Activated CD8-positive, alpha-beta T cell treated with anti-CD3 and anti-CD28 coated beads, Interleukin-2, amount 10 ng/mL, durations not matched to agents 7 days and 5 days (primary cell): ENCODE results near the gene ITIH3. TPM values are rescaled to one million over a fixed set of nuclear protein-coding genes. Genes with fewer than 3 reads are reported as not detected.

Experiments
- ATAC-seq: fragments of 150-1000 bp; cut with Tn5 transposase; one replicate; pipeline ENCODE4 v1.10.0; 2021; ENCODE audit warnings: moderate library complexity
- CTCF ChIA-PET: fragments of 350-600 bp; sonication (Branson Sonifier 250); formaldehyde crosslinking; loops from one replicate; lab custom pipeline; 2021; ENCODE audit warnings: antibody characterized with exemption; lab: Charles Lee
- POLR2A ChIA-PET: fragments of 350-600 bp; sonication (Branson Sonifier 250); formaldehyde crosslinking; loops from one replicate; lab custom pipeline; 2021; ENCODE audit warnings: antibody characterized with exemption; lab: Charles Lee
- DNase-seq: peaks from one replicate; pipeline ENCODE4 v3.0.0-alpha.2; 2020
- H3K27ac Mint-ChIP-seq: one replicate; pipeline ENCODE4 v1.8.0; 2021; ENCODE audit warnings: mild to moderate bottlenecking, mixed read lengths
- H3K27me3 Mint-ChIP-seq: one replicate; pipeline ENCODE4 v1.8.0; 2021; ENCODE audit warnings: low read depth, mixed read lengths
- H3K36me3 Mint-ChIP-seq: one replicate; pipeline ENCODE4 v1.8.0; 2021; ENCODE audit warnings: low read depth, mixed read lengths
- H3K4me1 Mint-ChIP-seq: one replicate; pipeline ENCODE4 v1.8.0; 2021; ENCODE audit warnings: low read depth, mixed read lengths
- H3K4me3 Mint-ChIP-seq: one replicate; pipeline ENCODE4 v1.8.0; 2021; ENCODE audit warnings: mild to moderate bottlenecking, mixed read lengths
- H3K9me3 Mint-ChIP-seq: one replicate; pipeline ENCODE4 v1.8.0; 2022; ENCODE audit warnings: mixed read lengths; ENCODE audit not compliant: insufficient read depth
- total RNA-seq, 2 experiments: library from RNA; stranded (reverse); gene quantifications; one replicate each; pipeline ENCODE4 v1.2.3, GENCODE V29; 2021

Gene ITIH3
- total RNA-seq, 2 experiments from 2014 or later: not detected

GRCh38 chr3:52782412-52783210 lies 12.0 kb upstream of the ITIH3 start:
- no peak for ATAC-seq
- no peak overlapping the region for H3K27ac Mint-ChIP-seq
- no peak for DNase-seq
- ChIA-PET CTCF (interaction anchor here (1.2 kb wide), 1 partner anchor 16 kb away, joined by 4 read pairs; no protein-coding TSS in a partner anchor), POLR2A (interaction anchor here (1.4 kb wide), 1 partner anchor 12 kb away, joined by 4 read pairs; the partner anchor contains the start of gene NEK4)
- no peaks in the 10 kb centered on the region for H3K36me3 Mint-ChIP-seq
- H3K4me1 Mint-ChIP-seq: peaks cover 4% of the 10 kb centered on the region
- H3K4me3 Mint-ChIP-seq: no peak overlapping the region
- H3K27me3 Mint-ChIP-seq: peaks cover 12% of the 10 kb centered on the region
- no peaks in the 10 kb centered on the region for H3K9me3 Mint-ChIP-seq

- DNase-seq (no peak), ATAC-seq (no peak)
- no peaks in the 10 kb centered on the region for H3K9me3 Mint-ChIP-seq
- POLR2A ChIA-PET: interaction anchor here (1.4 kb wide), 1 partner anchor 13 kb away, joined by 4 read pairs; the partner anchor contains the start of gene NEK4
- CTCF ChIA-PET: interaction anchor here (0.6 to 2.0 kb wide), 3 partner anchors 12 to 152 kb away, joined by 3 to 12 read pairs (median 4); partner anchors contain the start of gene NEK4
- no peak overlapping the region for H3K4me3 Mint-ChIP-seq
- peaks cover 2% of the 10 kb centered on the region for H3K4me1 Mint-ChIP-seq
- H3K27me3 Mint-ChIP-seq: peaks cover 12% of the 10 kb centered on the region
- H3K27ac Mint-ChIP-seq: no peak overlapping the region
- no peaks in the 10 kb centered on the region for H3K36me3 Mint-ChIP-seq
Observed at GRCh38 chr3:52783211-52783555, 11.4 kb upstream of the ITIH3 start.

GRCh38 chr3:52784021-52784621 lies 10.5 kb upstream of the ITIH3 start:
- POLR2A ChIA-PET: interaction anchor here (0.6 kb wide), 1 partner anchor 40 kb away, joined by 3 read pairs; no protein-coding TSS in a partner anchor
- CTCF ChIA-PET: interaction anchor here (1.2 to 2.0 kb wide), 3 partner anchors 13 to 15 kb away, joined by 4 to 12 read pairs (median 7); partner anchors contain the start of gene NEK4
- no peak for DNase-seq

GRCh38 chr3:52784931-52785590 lies 9.5 kb upstream of the ITIH3 start:
- Mint-ChIP-seq H3K4me1 (no peaks in the 10 kb centered on the region), H3K9me3 (no peaks in the 10 kb centered on the region), H3K27me3 (peaks cover 6% of the 10 kb centered on the region), H3K27ac (no peak overlapping the region), H3K36me3 (no peaks in the 10 kb centered on the region), H3K4me3 (no peak overlapping the region)
- CTCF ChIA-PET: interaction anchor here (1.5 to 2.0 kb wide), 2 partner anchors 14 kb away, joined by 7 to 12 read pairs; partner anchors contain the start of gene NEK4
- ATAC-seq (no peak), DNase-seq (no peak)
- POLR2A ChIA-PET: interaction anchor here (0.6 kb wide), 1 partner anchor 40 kb away, joined by 3 read pairs; no protein-coding TSS in a partner anchor

More at GRCh38 chr3:52784021-52784621, 10.5 kb upstream of the ITIH3 start:
- Mint-ChIP-seq H3K4me1 (no peaks in the 10 kb centered on the region), H3K27me3 (peaks cover 12% of the 10 kb centered on the region), H3K4me3 (no peak overlapping the region), H3K27ac (no peak overlapping the region), H3K36me3 (no peaks in the 10 kb centered on the region), H3K9me3 (no peaks in the 10 kb centered on the region)
- no peak for ATAC-seq

- Mint-ChIP-seq H3K27ac (no peak overlapping the region), H3K27me3 (peaks cover 2% of the 10 kb centered on the region), H3K4me1 (no peaks in the 10 kb centered on the region), H3K9me3 (no peaks in the 10 kb centered on the region), H3K4me3 (no peak overlapping the region), H3K36me3 (no peaks in the 10 kb centered on the region)
- DNase-seq (no peak), ATAC-seq (no peak)
- ChIA-PET CTCF (no interaction called here), POLR2A (no interaction called here)
Observed at GRCh38 chr3:52786330-52787215, 8.0 kb upstream of the ITIH3 start.

GRCh38 chr3:52787246-52787645 lies 7.3 kb upstream of the ITIH3 start:
- CTCF ChIA-PET: no interaction called here
- POLR2A ChIA-PET: interaction anchor here (1.5 kb wide), 1 partner anchor 16 kb away, joined by 3 read pairs; the partner anchor contains the start of gene NEK4
- Mint-ChIP-seq H3K36me3 (no peaks in the 10 kb centered on the region), H3K27me3 (no peaks in the 10 kb centered on the region), H3K27ac (no peak overlapping the region), H3K9me3 (no peaks in the 10 kb centered on the region), H3K4me3 (no peak overlapping the region), H3K4me1 (no peaks in the 10 kb centered on the region)
- no peak for ATAC-seq
- no peak for DNase-seq

GRCh38 chr3:52787672-52788625 lies 6.6 kb upstream of the ITIH3 start:
- ChIA-PET CTCF (no interaction called here), POLR2A (interaction anchor here (1.5 kb wide), 1 partner anchor 17 kb away, joined by 3 read pairs; the partner anchor contains the start of gene NEK4)
- no peak overlapping the region for H3K4me3 Mint-ChIP-seq
- no peak for ATAC-seq
- H3K27me3 Mint-ChIP-seq: no peaks in the 10 kb centered on the region
- H3K4me1 Mint-ChIP-seq: no peaks in the 10 kb centered on the region
- H3K36me3 Mint-ChIP-seq: no peaks in the 10 kb centered on the region
- H3K9me3 Mint-ChIP-seq: no peaks in the 10 kb centered on the region
- H3K27ac Mint-ChIP-seq: no peak overlapping the region
- DNase-seq: no peak

GRCh38 chr3:52788890-52789745 lies 5.5 kb upstream of the ITIH3 start:
- H3K4me1 Mint-ChIP-seq: no peaks in the 10 kb centered on the region
- CTCF ChIA-PET: no interaction called here

GRCh38 chr3:52789746-52790040 lies 4.9 kb upstream of the ITIH3 start:
- DNase-seq (no peak), ATAC-seq (no peak)
- Mint-ChIP-seq H3K9me3 (no peaks in the 10 kb centered on the region), H3K4me1 (no peaks in the 10 kb centered on the region), H3K27me3 (no peaks in the 10 kb centered on the region), H3K36me3 (no peaks in the 10 kb centered on the region), H3K27ac (no peak overlapping the region), H3K4me3 (no peak overlapping the region)
- ChIA-PET CTCF (no interaction called here), POLR2A (interaction anchor here (0.6 kb wide), 1 partner anchor 512 kb away, joined by 8 read pairs; no protein-coding TSS in a partner anchor)

More at GRCh38 chr3:52788890-52789745, 5.5 kb upstream of the ITIH3 start:
- H3K27ac Mint-ChIP-seq: no peak overlapping the region
- POLR2A ChIA-PET: interaction anchor here (0.6 kb wide), 1 partner anchor 512 kb away, joined by 8 read pairs; no protein-coding TSS in a partner anchor
- H3K36me3 Mint-ChIP-seq: no peaks in the 10 kb centered on the region
- no peaks in the 10 kb centered on the region for H3K9me3 Mint-ChIP-seq
- no peaks in the 10 kb centered on the region for H3K27me3 Mint-ChIP-seq
- no peak overlapping the region for H3K4me3 Mint-ChIP-seq
- DNase-seq: no peak
- ATAC-seq: no peak
